HG03175 (cell line): ENCODE measurements around the gene TLL1.

Experiments used
- ATAC-seq: cut with Tn5 transposase; IDR thresholded peaks from one replicate; pipeline ENCODE4 v1.9.1; 2021; ENCODE audit warnings: mild to moderate bottlenecking, moderate library complexity; ENCODE audit not compliant: unreplicated experiment

Gene TLL1

DNA sequence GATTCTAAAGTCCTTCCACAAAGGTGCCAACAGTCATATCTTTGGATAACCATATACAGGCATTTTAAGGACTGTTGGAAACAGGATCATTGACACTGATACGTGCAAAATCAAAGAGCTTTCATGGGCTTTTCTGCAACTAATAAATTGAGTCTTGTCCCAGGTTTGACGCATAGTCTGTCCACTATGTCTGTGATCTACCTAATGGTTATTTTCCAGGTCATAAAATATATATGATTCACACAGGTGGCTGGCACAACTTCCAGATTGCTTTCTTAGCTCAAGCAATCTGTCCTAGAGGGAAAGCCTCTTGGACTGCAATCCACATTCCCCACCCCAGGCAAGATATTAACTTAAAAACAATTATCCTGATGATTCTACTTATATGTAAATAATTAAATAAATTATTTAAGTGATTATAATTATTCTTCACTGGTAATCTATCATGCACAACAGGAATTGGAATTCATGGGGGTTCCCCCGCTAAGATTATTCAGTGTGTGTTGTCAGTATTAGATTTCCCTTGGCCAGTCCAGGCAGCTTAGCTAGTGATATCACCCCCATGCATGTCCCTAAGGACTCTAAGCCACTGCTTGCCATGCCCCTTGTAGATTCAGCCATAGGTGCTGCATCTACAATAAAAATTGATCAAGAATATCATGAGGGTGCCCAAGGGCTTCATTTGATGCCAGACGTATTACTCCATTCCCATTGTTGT is 97.8 kb downstream of the TLL1 start:
- no peak for ATAC-seq

GRCh38 chr4:165971446-165971845 is 98.4 kb downstream of the TLL1 start:
- ATAC-seq, result no peak

DNA sequence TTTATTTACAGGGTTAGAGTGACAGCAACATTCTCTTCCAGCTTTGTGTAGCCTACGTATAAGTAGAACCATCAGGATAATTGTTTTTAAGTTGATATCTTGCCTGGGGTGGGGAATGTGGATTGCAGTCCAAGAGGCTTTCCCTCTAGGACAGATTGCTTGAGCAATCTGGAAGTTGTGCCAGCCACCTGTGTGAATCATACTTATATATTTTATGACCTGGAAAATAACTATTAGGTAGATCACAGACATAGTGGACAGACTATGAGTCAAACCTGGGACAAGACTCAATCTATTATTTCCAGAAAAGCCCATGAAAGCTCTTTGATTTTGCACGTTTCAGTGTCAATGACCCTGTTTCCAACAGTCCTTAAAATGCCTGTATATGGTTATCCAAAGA is 98.9 kb downstream of the TLL1 start:
- ATAC-seq, result no peak

GRCh38 chr4:165972747-165973146 is 99.7 kb downstream of the TLL1 start:
- no peak for ATAC-seq

- ATAC-seq, result no peak
Observed at GRCh38 chr4:165982934-165983333, 109.9 kb downstream of the TLL1 start.

DNA sequence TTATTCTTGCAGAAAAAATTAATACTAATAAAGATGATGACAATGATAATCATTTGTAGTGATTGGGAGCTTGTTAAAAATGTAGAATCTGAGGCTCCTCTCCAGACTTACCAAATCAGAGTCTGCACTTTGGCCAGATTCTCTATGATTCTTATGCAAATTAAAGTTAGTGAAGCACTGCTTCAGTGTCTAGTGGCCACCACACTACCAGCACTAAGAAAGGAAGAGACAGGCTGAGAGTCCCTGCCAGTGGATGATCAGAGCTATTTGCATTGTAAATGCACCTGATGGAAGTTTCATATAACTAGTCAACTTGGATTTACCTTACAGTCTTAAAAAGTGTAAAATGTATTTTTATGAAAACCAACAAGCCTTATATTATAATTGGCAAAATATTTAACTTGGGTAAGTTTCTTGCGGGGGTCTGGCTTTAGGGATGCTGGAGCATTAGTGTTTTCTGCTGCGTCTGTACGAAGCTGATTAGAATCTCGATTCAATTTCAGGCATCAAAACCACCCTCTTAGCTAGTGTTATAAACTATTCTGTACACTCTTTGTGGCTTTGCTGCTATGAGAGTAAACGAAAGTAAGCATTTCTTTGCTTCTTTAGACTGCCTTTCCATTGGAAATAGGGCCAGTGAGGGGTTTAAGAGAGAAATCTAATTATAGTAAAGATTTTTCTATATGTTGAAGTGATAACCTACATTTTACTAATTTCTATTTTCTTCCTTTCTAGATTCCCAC is 114.1 kb downstream of the TLL1 start:
- no peak for ATAC-seq

DNA sequence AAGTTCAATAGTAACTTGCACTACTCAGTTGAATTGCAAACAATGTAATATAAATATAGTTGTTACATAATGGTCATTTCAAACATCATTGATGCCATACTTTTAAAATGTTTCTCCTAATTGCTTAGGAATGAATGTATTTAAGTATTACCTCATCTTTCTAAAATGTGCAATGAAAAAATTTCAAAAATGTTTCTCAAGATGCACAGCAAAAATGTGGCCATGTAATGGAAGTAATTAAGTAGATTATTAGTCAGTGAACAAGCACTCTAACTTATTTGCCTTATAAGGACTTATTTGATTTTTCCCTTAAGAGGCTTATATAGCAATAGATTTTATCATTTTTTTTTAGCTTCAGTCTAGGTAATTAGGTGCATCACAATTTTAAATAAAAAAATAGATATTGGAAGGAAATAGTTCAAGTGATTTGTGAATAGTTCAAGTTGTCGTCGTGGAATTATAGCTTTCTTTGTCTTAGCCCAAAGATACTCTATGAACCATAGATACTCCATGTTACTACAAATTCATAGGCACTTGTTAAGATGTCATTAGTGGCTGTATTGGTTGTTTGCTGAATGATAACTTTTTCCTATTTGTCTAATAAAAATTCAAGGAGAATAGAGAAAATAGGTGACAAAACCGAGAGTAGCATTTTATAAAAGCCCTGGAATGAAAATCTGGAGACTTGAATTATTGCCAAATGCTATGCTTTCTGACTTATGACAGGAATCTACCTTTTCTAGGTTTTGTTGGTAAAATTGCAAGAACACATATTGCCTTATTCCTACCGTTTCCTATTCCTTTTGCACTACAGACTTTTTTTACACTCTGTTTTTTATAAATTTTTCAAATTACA is 118.5 kb downstream of the TLL1 start:
- no peak for ATAC-seq

GRCh38 chr4:165992283-165992682 is 119.2 kb downstream of the TLL1 start:
- ATAC-seq, result no peak

DNA sequence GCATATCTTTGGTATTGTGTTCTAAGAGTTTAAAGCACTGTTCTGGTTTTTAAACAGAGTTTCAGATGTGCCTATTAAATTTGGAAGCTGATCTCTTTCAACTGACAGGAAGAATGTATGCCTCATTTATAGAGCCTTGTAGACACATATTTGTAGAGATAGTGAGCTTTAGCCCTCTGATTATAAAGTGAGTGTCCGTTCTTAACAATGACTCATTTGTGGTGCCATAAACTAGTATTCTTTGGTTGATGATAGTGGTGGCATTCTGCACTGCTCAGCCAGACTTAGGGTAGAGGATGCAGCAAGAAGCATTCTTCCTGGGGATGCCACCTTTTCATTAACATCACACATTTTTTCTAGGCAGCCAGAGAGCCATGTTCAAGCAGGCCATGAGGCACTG is 121.7 kb downstream of the TLL1 start:
- no peak for ATAC-seq

- no peak for ATAC-seq
Observed at GRCh38 chr4:166003811-166004210, 130.8 kb downstream of the TLL1 start.

DNA sequence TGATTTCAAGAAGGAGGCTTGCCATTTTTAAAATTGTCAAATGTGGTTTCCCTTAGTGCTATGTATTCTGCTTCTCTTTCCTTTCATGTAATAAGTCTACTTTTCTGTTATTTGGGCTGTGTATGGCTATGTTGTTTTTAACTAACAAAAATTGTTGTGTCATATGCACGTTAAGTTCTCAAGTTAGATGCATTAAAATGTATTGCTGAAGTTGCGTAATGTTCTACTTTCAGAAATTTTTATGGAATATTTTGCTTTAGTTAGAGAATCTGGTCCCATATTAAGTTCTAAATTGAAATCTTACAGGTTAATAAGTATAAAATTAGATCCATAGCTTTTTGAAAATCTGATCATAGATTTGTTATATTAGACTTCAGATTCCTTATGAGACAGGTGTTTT is 133.2 kb downstream of the TLL1 start:
- ATAC-seq, result no peak

DNA sequence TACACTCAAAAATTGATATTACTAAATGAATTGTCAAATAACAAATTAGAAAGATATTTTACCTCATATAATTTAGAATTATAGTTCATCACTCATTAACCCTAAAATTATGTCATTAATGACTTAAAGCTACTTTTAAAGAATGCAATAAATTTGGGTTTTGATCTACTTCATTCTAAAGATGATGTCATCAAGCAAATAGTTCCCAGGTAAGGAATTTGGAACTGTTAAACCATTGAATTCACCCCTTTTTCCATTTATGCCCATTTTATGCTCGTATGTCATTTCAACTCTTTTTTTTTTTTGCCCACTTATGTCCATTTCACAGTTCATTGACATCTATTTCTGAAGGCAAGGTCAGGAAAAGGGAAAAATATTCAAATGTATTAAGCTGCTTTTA is 135.5 kb downstream of the TLL1 start:
- ATAC-seq, result no peak

DNA sequence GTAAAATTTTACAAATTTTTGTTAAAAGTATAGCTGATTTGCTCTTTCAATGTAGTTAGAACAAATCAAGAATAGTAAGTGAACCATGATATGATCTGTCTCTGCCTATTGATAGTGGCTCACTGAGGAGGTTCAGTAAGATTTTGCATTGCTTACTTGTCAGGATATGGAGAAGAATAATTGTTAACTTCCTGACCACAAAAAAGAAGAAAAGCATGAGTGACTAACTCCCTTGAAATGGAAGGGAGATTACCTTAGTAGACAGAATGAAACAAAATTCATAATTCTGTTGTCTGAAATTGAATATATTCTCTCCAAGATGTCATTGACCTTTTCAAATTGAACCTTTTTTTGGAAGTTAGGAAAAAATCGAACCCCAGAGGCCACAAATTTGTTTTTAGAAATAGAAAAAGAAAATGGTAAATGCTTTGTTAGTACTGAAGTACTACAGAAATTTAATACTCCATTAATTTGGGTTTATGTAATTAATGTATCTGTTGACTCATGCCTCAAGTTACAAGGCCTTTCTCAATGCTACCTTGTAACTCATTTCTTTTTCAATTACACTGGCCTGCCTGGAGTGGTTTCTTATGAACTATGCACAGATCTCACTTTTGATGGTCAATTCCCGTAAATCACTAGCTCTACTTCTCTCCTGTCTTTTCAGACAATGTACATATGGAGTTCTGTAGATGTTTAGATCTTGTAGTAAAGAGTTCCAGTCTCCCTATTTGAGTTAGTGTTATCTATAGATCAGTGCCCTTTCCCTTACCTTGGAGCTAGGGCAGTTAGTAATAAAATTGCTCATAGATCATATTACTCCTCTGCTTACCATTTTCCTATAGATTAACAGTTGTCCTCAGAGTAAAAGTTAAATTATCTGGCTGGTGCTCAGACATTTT is 139.3 kb downstream of the TLL1 start:
- ATAC-seq, result no peak

DNA sequence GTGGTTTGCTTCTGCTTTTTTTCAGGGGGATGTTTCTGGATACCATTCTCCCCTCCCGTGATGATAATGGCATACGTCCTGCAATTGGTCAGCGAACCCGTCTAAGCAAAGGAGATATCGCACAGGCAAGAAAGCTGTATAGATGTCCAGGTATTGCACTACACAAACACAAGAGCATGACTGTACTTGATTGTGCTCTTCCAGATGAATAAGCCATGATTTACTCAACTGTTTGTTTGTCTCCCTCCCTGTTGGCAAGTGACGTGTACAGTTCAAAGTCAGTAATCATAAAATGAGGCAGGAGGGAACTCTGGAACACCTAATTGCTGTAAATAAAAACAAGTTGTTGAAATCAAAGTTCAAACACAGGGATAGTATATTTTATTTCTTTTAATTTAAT is 141.4 kb downstream of the TLL1 start:
- ATAC-seq, result no peak

DNA sequence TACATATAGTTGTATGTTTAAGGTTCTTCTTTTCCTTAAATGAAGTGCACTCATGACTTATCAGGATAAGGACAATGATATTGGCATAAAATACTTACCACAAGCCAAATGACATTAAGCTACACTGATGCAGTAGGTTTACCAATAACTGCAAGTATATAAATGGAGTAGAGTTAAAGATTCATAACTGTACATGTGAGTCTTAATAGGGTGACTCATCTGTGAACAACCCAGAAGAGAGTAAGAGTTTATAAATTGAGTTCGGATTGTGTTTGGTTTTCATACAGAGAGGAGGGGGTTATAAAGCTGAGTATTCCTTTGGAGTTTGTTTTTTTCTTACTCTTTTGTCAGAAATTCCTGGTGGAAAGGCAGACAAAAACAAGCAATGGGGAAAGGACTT is 144.8 kb downstream of the TLL1 start:
- no peak for ATAC-seq

- ATAC-seq, result no peak
Observed at GRCh38 chr4:166019441-166020220, 146.6 kb downstream of the TLL1 start.

DNA sequence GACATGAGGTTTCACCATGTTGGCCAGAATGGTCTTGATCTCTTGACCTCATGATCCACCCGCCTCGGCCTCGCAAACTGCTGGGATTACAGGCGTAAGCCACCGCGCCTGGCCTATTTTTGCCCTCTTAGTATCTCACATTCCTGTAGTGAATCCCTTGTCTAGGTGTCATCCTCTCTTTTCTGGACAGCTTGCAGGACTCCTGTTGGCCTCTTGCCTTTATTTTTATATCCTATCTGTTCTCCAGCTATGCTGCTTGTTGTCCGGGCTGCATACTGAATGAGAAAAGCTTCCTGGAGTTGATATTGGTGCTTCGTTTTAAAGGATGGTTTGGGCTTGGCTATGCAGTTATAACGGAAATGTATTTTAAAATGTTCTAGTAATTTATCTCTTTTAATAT is 148.6 kb downstream of the TLL1 start:
- ATAC-seq, result no peak

- no peak for ATAC-seq
Observed at GRCh38 chr4:166034965-166035364, 161.9 kb downstream of the TLL1 start.

GRCh38 chr4:166039822-166040221 is 166.8 kb downstream of the TLL1 start:
- ATAC-seq, result no peak

DNA sequence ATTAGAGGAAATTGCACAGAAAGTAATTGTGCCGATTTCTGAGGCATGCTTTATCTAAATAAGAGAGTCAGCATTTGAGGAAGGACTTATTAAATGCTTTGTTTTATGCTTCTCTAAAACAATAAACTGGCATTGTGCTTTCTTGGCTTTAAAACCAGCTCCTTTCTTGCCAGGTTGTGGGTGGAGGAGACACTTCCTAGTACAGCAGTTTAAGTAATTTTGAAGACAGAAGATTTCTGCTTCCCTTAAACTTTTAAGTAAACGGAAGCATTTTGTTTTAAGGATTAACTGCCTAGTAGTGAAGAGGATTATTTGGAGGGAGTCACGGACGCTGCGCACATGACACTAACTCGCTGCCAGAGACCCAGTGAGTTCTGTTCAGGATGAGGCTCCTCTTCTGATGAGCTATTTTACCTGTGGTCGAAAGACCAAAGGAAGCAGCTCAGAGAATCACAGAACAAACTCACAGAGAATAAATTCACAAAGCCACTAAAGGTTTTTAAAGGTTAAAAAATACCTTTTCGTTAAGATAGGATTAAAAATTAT is 169.5 kb downstream of the TLL1 start:
- no peak for ATAC-seq
